ENCODE data around the gene HOXB4. TPM values are rescaled to one million over a fixed set of nuclear protein-coding genes. Genes with fewer than 3 reads are reported as not detected.

The HOXB4 gene
- total RNA-seq, 1 experiment from 2014 or later: 2.0 TPM

DNA sequence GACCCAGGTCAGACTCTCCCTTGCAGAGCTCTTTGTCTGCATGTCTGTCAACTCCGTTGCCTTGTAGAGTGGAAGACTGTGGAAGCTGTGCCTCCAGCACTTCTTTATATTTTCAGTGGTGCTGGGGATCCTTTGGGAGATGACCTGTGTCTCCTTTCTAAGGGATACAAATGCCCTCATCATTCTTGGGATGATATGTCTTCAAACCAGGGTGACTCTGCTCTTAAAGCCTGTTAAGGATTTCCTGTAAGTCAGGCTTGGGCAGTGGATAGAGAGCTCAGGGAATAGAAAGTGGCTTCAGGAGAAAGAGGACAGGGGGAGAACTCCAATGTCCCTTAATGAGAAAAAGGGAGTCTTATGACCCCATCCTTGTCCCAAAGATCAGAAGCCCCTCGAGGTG, 10.4 kb upstream of the HOXB4 start:
- H3K27me3 ChIP-seq (ENCODE audit: insufficient read depth, low read depth): no peaks in the 10 kb centered on the region
- no peak overlapping the region for H3K4me3 ChIP-seq
- CTCF ChIA-PET: no interaction called here
- POLR2A ChIA-PET (ENCODE audit: unreplicated experiment): no interaction called here
- no peaks in the 10 kb centered on the region for H4K20me1 ChIP-seq (ENCODE audit: insufficient read depth)
- DNase-seq: no peak
- H2AFZ ChIP-seq: no peak overlapping the region
- BruUV-seq (replicated peaks): no TSS peak
- TF ChIP-seq, protein P1, sequence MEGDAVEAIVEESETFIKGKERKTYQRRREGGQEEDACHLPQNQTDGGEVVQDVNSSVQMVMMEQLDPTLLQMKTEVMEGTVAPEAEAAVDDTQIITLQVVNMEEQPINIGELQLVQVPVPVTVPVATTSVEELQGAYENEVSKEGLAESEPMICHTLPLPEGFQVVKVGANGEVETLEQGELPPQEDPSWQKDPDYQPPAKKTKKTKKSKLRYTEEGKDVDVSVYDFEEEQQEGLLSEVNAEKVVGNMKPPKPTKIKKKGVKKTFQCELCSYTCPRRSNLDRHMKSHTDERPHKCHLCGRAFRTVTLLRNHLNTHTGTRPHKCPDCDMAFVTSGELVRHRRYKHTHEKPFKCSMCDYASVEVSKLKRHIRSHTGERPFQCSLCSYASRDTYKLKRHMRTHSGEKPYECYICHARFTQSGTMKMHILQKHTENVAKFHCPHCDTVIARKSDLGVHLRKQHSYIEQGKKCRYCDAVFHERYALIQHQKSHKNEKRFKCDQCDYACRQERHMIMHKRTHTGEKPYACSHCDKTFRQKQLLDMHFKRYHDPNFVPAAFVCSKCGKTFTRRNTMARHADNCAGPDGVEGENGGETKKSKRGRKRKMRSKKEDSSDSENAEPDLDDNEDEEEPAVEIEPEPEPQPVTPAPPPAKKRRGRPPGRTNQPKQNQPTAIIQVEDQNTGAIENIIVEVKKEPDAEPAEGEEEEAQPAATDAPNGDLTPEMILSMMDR (conservative IDR thresholded peaks at IDR 0.05): no peak
- no peak for TF ChIP-seq EZH2 (IDR thresholded peaks at IDR 0.05; ENCODE audit: low read depth)
- no peaks in the 10 kb centered on the region for H3K9me2 ChIP-seq (ENCODE audit: insufficient read depth)
- H3F3A ChIP-seq (ENCODE audit: insufficient read depth, low read depth): peaks cover 13% of the 10 kb centered on the region; the same call in 1 of the 2 replicates
- no peak overlapping the region for H3K4me2 ChIP-seq
- H3K36me3 ChIP-seq (ENCODE audit: low read depth): no peaks in the 10 kb centered on the region; the same call in none of the 2 replicates
- 0 out of 2 replicates have a peak, but pooled peaks cover 5% of the 10 kb centered on the region for H3K79me2 ChIP-seq (ENCODE audit: low read depth)
- H3K4me1 ChIP-seq (replicated peaks; ENCODE audit: insufficient read depth): peaks cover 12% of the 10 kb centered on the region
- intact Hi-C loops (cut with micrococcal nuclease; ENCODE audit: unreplicated experiment): no loop called here
- no peak overlapping the region for H3K27ac ChIP-seq
- H3K9me3 ChIP-seq (ENCODE audit: insufficient read depth, low read depth): no peaks in the 10 kb centered on the region

GRCh38 chr17:48588074-48588415, 9.9 kb upstream of the HOXB4 start:
- no TSS peak for BruUV-seq (replicated peaks)
- H3K27ac ChIP-seq: 0 out of 2 replicates have a peak overlapping the region, but pooled peaks have one; percentile 23
- H3K4me2 ChIP-seq: no peak overlapping the region; the same call in 1 of the 2 replicates
- no peaks in the 10 kb centered on the region for H4K20me1 ChIP-seq (ENCODE audit: insufficient read depth)
- H3K27me3 ChIP-seq (ENCODE audit: insufficient read depth, low read depth): no peaks in the 10 kb centered on the region
- H3K36me3 ChIP-seq (ENCODE audit: low read depth): no peaks in the 10 kb centered on the region; the same call in 1 of the 2 replicates
- H3F3A ChIP-seq (ENCODE audit: insufficient read depth, low read depth): peaks cover 13% of the 10 kb centered on the region; the same call in 1 of the 2 replicates
- H2AFZ ChIP-seq: no peak overlapping the region
- POLR2A ChIA-PET (ENCODE audit: unreplicated experiment): no interaction called here
- peaks cover 12% of the 10 kb centered on the region for H3K4me1 ChIP-seq (replicated peaks; ENCODE audit: insufficient read depth)
- 0 out of 2 replicates have a peak, but pooled peaks cover 5% of the 10 kb centered on the region for H3K79me2 ChIP-seq (ENCODE audit: low read depth)
- no peaks in the 10 kb centered on the region for H3K9me3 ChIP-seq (ENCODE audit: insufficient read depth, low read depth)
- no peak for TF ChIP-seq EZH2 (IDR thresholded peaks at IDR 0.05; ENCODE audit: low read depth)
- TF ChIP-seq, protein P1 (conservative IDR thresholded peaks at IDR 0.05): no peak
- no peak overlapping the region for H3K4me3 ChIP-seq
- CTCF ChIA-PET: no interaction called here
- H3K9me2 ChIP-seq (ENCODE audit: insufficient read depth): no peaks in the 10 kb centered on the region
- DNase-seq: no peak
- intact Hi-C loops (cut with micrococcal nuclease; ENCODE audit: unreplicated experiment): no loop called here

DNA sequence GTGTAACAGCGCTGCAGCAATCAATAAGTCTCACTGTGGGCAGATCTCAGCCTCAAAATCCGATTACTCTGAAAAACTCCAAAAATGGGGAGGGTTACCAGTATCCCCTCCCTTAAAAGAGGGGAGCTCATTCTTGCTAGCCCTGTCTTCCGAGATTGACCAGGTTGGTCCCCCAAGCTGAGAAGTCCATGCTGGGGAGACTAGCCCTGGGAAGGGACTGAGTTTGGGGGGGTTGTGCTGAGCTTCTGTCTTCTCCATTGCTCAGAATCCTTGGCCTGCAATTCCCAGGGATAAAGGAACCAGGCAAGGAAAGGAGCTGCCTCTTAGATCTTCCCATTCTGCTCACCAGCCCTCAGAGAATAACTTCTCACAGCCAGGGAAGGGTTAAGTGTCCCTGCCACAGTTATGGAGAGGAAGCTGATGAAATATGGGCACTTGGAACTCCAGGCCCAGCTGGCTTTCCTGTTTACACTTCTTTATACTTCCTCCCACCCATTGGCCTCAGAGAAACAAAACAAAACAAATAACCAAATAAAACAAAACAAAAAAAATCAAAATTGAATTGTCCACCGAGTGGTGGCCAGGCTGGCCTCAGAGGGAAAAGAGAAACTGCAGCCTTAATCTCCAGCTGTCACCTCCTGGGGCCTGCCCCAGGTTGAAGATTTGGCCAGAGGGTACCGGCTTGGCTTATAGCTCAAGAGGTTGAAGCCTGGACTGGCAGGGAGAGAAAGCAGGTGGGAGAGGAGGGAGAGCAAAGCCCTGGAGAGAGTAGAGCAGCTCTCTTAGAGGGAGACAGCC, 9.3 kb upstream of the HOXB4 start:
- H3K27me3 ChIP-seq (ENCODE audit: insufficient read depth, low read depth): no peaks in the 10 kb centered on the region
- no peaks in the 10 kb centered on the region for H4K20me1 ChIP-seq (ENCODE audit: insufficient read depth)
- H3K27ac ChIP-seq: peak overlapping the region; percentile 23; the same call in 1 of the 2 replicates
- BruUV-seq (replicated peaks): no TSS peak
- no peaks in the 10 kb centered on the region for H3K9me2 ChIP-seq (ENCODE audit: insufficient read depth)
- no peak overlapping the region for H3K4me3 ChIP-seq
- intact Hi-C loops (cut with micrococcal nuclease; ENCODE audit: unreplicated experiment): loop anchor here (1.0 kb wide), 1 partner anchor 26 kb away; no protein-coding TSS in a partner anchor
- peaks cover 12% of the 10 kb centered on the region for H3K4me1 ChIP-seq (replicated peaks; ENCODE audit: insufficient read depth)
- H3K4me2 ChIP-seq: no peak overlapping the region; the same call in 1 of the 2 replicates
- H2AFZ ChIP-seq: no peak overlapping the region
- no peak for TF ChIP-seq EZH2 (IDR thresholded peaks at IDR 0.05; ENCODE audit: low read depth)
- no peak for DNase-seq
- 0 out of 2 replicates have a peak, but pooled peaks cover 5% of the 10 kb centered on the region for H3K79me2 ChIP-seq (ENCODE audit: low read depth)
- H3K36me3 ChIP-seq (ENCODE audit: low read depth): no peaks in the 10 kb centered on the region; the same call in 1 of the 2 replicates
- no peaks in the 10 kb centered on the region for H3K9me3 ChIP-seq (ENCODE audit: insufficient read depth, low read depth)
- POLR2A ChIA-PET (ENCODE audit: unreplicated experiment): interaction anchor here (0.6 kb wide), 1 partner anchor 22 kb away, joined by 7 read pairs; no protein-coding TSS in a partner anchor
- CTCF ChIA-PET: interaction anchor here (0.8 kb wide), 1 partner anchor 70 kb away, joined by 10 read pairs; no protein-coding TSS in a partner anchor
- H3F3A ChIP-seq (ENCODE audit: insufficient read depth, low read depth): peaks cover 13% of the 10 kb centered on the region; the same call in 1 of the 2 replicates

Data from PC-9 (cell line).